Heart left ventricle (tissue), 16 donors: Measurements from ENCODE around the gene PCGF2. TPM values are rescaled to one million over a fixed set of nuclear protein-coding genes. Genes with fewer than 3 reads are reported as not detected.

Experiments
- ATAC-seq, 4 donors: fragments of 200-7000 bp; cut with Tn5 transposase; one replicate each; pipeline ENCODE4 v1.9.1; 2020 to 2022; ENCODE audit warnings: moderate library complexity in 4 of 4, mild to moderate bottlenecking in 3 of 4, moderate number of reproducible peaks in 1 of 4
- DNase-seq, 5 donors: peaks; one replicate each; pipeline ENCODE4 v3.0.0-alpha.2; 2020
- H3K27ac ChIP-seq, 12 donors: fragments of 200-600 bp; sonication (generic) in 4 of 12; one replicate each; pipeline versions ENCODE4 v1.5.0 to v1.8.0; 2016 to 2022; ENCODE audit warnings: mild to moderate bottlenecking in 2 of 12
- H3K27me3 ChIP-seq, 9 donors: fragments of 200-600 bp; sonication (generic) in 2 of 9; one replicate each; pipeline versions ENCODE4 v1.5.1 to v1.8.0; 2016 to 2022; ENCODE audit warnings: mild to moderate bottlenecking in 3 of 9
- H3K36me3 ChIP-seq, 9 donors: fragments of 200-600 bp; sonication (generic) in 2 of 9; one replicate each; pipeline versions ENCODE4 v1.5.0 to v1.8.0; 2018 to 2022; ENCODE audit warnings: mild to moderate bottlenecking in 2 of 9
- H3K4me1 ChIP-seq, 12 donors: fragments of 200-600 bp; sonication (generic) in 4 of 12; one replicate each; pipeline versions ENCODE4 v1.5.0 to v1.8.0; 2016 to 2022; ENCODE audit warnings: mild to moderate bottlenecking in 3 of 12
- H3K4me3 ChIP-seq, 12 donors: fragments of 200-600 bp; sonication (generic) in 4 of 12; one replicate each; pipeline versions ENCODE4 v1.5.0 to v1.8.0; 2017 to 2022; ENCODE audit warnings: mild to moderate bottlenecking in 9 of 12, moderate library complexity in 4 of 12
- H3K9me3 ChIP-seq, 12 donors: fragments of 200-600 bp; sonication (generic) in 4 of 12; one replicate each; pipeline versions ENCODE4 v1.5.0 to v1.8.0; 2016 to 2022; ENCODE audit warnings: mild to moderate bottlenecking in 1 of 12
- POLR2A ChIP-seq, 2 donors: fragments of 450-650 bp; IDR thresholded peaks; one replicate each; pipeline ENCODE4 v1.6.1; 2017; ENCODE audit warnings: antibody characterized with exemption in 2 of 2, mild to moderate bottlenecking in 2 of 2, moderate library complexity in 2 of 2
- WGBS, 4 donors: extraction: QIAGEN DNeasy Blood & Tissue Kit in 2 of 4; methylation state at CpG; one replicate each; pipeline versions ENCODE4 v1.1.5 to v1.1.7; 2013 to 2018; 5-methylcytosine and 5-hydroxymethylcytosine counted together
- intact Hi-C, 10 donors: fragments of 100-400 bp; cut with DNase I; formaldehyde crosslinking; loops; one replicate each; pipeline versions ENCODE4 v1.11.1 to v1.14.2; 2022
- polyA plus RNA-seq, 2 donors: library from polyadenylated mRNA; stranded (reverse); fragments of 200-250 nt; gene quantifications; one replicate each; pipeline ENCODE4 v1.2.3, GENCODE V29; 2013
- total RNA-seq, 9 donors: library from RNA; depleted of rRNA in 2 of 9; stranded (reverse); fragments of >200 nt in 2 of 9; fragmentation: NEBNext Ultra II Directional in 3 of 9; extraction: Animal tissue kit (Norgen Biotek cat#: 25700) in 3 of 9; gene quantifications; one replicate each; pipeline versions ENCODE4 v1.1.0 to v1.2.4, GENCODE V29; 2016 to 2023
- TF ChIP-seq, protein P1 (sequence below), 12 donors: fragments of 200-600 bp; sonication (generic) in 4 of 12; IDR thresholded peaks; one replicate each; pipeline versions ENCODE4 v1.5.0 to v1.8.0; 2018 to 2022; ENCODE audit warnings: antibody characterized with exemption in 12 of 12, mild to moderate bottlenecking in 5 of 12
- donor health status: ischemic (EF 13 %, LVEDD 7.1; RV severe dilation, severe dysfunction).
- donor health status: healthy with polysubstance abuse.
- donor health status: DM: no; HTN: yes; CAD: no.
- donor health status: DM: no; HTN: no; CAD: no.
- donor health status: ischemic (EF 25% LVEDD 6.9; RV normal size, moderate dysfunction).
- donor health status: ischemic (EF 25% LVEDD 5.7; RV mildly dilated, moderate dysfunction).
- donor health status: healthy.
- donor health status: DM: yes; HTN: yes; CAD: no.
- donor health status: ischemic (EF 35%, LVEDD 5.7; RV mildly dilated, moderate dysfunction).
- donor health status: nonischemic (EF 11% LVEDD 7.7; RV severe dilation, severe dysfunction).
- donor health status: DM: yes; HTN: yes; CAD: no.
- donor health status: PGD.
- donor health status: ischemic (EF 29% LVEDD 5.4; RV normal size, mild dysfunction).
- donor health status: nonischemic (EF 23%, LVEDD 6.1; RV moderate dilation, normal function).

Gene PCGF2
- total and polyA plus RNA-seq, 11 donors, result 3.8 to 33.6 (median 21.9) TPM

DNA sequence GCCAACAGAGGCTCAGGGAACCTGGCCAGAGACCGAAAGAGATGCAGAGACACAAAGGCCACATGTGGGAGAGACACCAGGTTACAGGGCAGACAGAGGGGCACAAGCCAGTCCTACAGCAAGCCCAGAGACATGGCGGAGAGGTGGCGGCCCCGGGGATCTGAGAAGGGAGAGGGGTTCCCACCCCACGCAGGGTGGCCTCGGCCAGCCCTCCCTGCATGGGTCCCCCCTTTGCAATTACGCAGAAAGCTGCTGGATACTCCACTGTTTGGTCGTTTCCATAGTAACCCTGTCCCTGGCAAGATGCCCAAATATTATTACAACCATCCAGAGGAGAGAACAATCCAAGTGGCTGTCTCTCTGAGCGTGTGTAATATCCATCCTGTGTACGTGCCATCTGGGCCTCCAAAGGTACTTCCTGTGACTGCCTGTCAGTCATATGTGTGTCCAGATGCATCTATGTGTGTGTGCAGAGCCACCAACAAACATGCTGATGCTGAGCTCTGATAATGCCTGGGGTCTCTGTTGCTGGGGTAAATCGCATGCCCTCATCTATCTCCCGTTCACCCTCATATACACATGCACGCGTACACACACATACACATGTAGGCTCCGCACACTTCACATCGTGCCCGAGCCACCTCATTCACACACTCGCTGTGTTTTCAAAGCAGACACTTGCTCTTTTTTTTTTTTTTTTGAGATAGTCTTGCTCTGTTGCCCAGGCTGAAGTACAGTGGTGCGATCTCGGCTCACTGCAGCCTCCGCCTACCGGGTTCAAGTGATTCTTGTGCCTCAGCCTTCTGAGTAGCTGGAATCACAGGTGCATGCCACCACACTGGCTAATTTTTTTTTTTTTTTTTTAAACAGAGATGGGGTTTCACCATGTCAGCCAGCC lies 5.5 kb downstream of the PCGF2 start:
- H3K36me3 ChIP-seq, result peaks cover 0 to 25% (median 23%) of the 10 kb centered on the region in 9 donors
- DNase-seq (peak in 4 of 5 donors; percentile 52 to 80 (median 65)), ATAC-seq (peak; percentile 40 to 74 (median 60))
- WGBS, 4 donors, result 35 to 49% (median 37%) methylated on average over 21 to 22 of the region's 22 CpGs
- TF ChIP-seq POLR2A (IDR thresholded peaks at IDR 0.05), result no peak
- TF ChIP-seq, protein P1, sequence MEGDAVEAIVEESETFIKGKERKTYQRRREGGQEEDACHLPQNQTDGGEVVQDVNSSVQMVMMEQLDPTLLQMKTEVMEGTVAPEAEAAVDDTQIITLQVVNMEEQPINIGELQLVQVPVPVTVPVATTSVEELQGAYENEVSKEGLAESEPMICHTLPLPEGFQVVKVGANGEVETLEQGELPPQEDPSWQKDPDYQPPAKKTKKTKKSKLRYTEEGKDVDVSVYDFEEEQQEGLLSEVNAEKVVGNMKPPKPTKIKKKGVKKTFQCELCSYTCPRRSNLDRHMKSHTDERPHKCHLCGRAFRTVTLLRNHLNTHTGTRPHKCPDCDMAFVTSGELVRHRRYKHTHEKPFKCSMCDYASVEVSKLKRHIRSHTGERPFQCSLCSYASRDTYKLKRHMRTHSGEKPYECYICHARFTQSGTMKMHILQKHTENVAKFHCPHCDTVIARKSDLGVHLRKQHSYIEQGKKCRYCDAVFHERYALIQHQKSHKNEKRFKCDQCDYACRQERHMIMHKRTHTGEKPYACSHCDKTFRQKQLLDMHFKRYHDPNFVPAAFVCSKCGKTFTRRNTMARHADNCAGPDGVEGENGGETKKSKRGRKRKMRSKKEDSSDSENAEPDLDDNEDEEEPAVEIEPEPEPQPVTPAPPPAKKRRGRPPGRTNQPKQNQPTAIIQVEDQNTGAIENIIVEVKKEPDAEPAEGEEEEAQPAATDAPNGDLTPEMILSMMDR (IDR thresholded peaks at IDR 0.05), result no peak
- H3K27ac ChIP-seq, result peak overlapping the region; percentile 55 to 90 (median 74)
- intact Hi-C loops, result loop anchor here in 1 of 10 donors (5.0 kb wide), 1 partner anchor 40 kb away; no protein-coding TSS in a partner anchor
- peaks cover 5 to 67% (median 49%) of the 10 kb centered on the region in 12 donors for H3K4me1 ChIP-seq
- H3K4me3 ChIP-seq, result peak overlapping the region in 3 of 12 donors; percentile 3 to 18 (median 14)
- H3K9me3 ChIP-seq, result no peaks in the 10 kb centered on the region
- H3K27me3 ChIP-seq, result peaks cover 0 to 5% (median 0%) of the 10 kb centered on the region in 9 donors

DNA sequence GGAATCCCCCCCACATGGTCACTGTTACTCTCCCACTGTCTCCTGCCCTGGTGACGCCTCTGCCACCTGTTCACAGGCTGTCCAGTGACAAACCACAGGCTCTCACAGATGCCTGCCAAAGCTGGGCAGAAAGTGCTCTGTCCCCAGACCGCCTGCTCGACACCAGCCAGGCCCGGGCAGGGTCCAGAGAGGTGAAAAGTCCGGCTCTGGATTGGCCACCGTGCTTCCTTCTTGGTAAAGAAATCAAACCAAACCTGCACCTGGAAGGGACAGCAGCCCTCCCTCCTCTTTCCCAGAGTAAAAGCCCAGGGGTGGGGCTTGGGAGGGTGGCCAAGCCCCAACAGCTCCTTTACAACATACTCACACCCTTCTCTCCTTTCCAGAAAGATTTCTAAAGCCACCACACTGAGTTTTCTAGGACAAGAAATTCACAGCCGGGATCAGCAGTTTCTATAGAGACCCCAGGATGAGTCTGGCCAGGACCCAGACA lies 6.2 kb downstream of the PCGF2 start:
- H3K27me3 ChIP-seq, result no peaks in the 10 kb centered on the region
- peak overlapping the region; percentile 55 to 90 (median 74) for H3K27ac ChIP-seq
- peaks cover 5 to 65% (median 49%) of the 10 kb centered on the region in 12 donors for H3K4me1 ChIP-seq
- 19 to 37% (median 20%) methylated on average over 6 to 7 of the region's 7 CpGs for WGBS, 4 donors
- peaks cover 0 to 32% (median 27%) of the 10 kb centered on the region in 9 donors for H3K36me3 ChIP-seq
- intact Hi-C loops, result loop anchor here in 1 of 10 donors (5.0 kb wide), 1 partner anchor 40 kb away; no protein-coding TSS in a partner anchor
- ATAC-seq (peak; percentile 75 to 84 (median 82)), DNase-seq (peak; percentile 54 to 78 (median 68))
- peak overlapping the region in 3 of 12 donors; percentile 3 to 18 (median 14) for H3K4me3 ChIP-seq
- TF ChIP-seq POLR2A (IDR thresholded peaks at IDR 0.05), result no peak
- TF ChIP-seq, protein P1 (IDR thresholded peaks at IDR 0.05), result no peak
- no peaks in the 10 kb centered on the region for H3K9me3 ChIP-seq

DNA sequence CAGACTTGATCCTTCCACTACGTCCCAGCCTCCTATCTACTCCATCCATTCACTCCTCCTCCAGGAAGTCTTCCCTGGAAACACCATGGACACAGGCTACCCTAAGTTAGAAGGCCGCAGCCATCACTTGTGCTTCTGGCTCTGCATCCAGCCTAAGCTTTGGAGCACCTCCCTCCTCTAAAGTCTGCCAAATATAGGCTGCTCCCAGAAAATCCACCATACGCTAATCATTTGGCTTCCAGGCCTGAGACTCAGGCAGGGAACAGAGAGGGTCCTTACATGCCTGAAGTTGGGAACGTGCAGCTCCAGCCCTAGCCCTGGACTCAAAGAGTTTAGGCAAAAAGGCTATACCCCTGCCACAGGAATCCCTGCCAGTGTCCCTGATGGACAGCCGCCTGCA lies 6.7 kb downstream of the PCGF2 start:
- no peaks in the 10 kb centered on the region for H3K27me3 ChIP-seq
- DNase-seq (no peak), ATAC-seq (peak in 2 of 4 donors; percentile 2 to 5)
- intact Hi-C loops, result loop anchor here in 1 of 10 donors (5.0 kb wide), 1 partner anchor 39 kb away; no protein-coding TSS in a partner anchor
- H3K4me3 ChIP-seq, result no peak overlapping the region
- no peak for TF ChIP-seq POLR2A (IDR thresholded peaks at IDR 0.05)
- TF ChIP-seq, protein P1 (IDR thresholded peaks at IDR 0.05), result no peak
- peaks cover 5 to 60% (median 44%) of the 10 kb centered on the region in 12 donors for H3K4me1 ChIP-seq
- peak overlapping the region in 11 of 12 donors; percentile 32 to 90 (median 73) for H3K27ac ChIP-seq
- H3K36me3 ChIP-seq, result peaks cover 0 to 36% (median 30%) of the 10 kb centered on the region in 9 donors
- 43 to 63% (median 54%) methylated on average over 4 to 5 of the region's 5 CpGs for WGBS, 4 donors
- no peaks in the 10 kb centered on the region for H3K9me3 ChIP-seq

DNA sequence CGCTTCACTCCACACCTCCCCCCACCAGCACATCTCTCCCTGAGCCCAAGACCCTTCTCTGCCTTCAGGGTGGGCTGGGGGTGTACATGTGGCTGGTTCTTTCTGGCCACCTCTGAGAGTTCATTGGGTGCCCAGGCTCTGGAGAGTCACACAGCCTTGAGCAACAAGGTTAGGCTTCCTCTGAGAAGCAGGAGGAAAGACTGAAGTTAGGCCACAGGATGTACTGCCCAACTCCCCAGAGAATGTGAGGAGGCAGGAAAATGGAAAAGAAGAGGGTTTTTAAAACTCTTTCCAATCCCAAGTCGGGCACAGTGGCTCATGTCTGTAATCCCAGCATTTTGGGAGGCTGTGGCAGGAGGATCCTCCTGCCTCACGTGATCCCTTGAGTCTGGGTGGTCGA lies 7.3 kb downstream of the PCGF2 start:
- whole genome bisulfite sequencing, 4 donors, result 68 to 80% (median 78%) methylated on average over 4 of the region's 4 CpGs
- Histone ChIP-seq H3K9me3 (no peaks in the 10 kb centered on the region), H3K4me3 (no peak overlapping the region), H3K27ac (peak overlapping the region in 6 of 12 donors; percentile 5 to 78 (median 72)), H3K36me3 (peaks cover 0 to 43% (median 33%) of the 10 kb centered on the region in 9 donors), H3K4me1 (peaks cover 5 to 59% (median 42%) of the 10 kb centered on the region in 12 donors), H3K27me3 (no peaks in the 10 kb centered on the region)
- ATAC-seq (no peak), DNase-seq (no peak)
- intact Hi-C loops, result loop anchor here in 1 of 10 donors (5.0 kb wide), 1 partner anchor 39 kb away; no protein-coding TSS in a partner anchor
- no peak for TF ChIP-seq POLR2A (IDR thresholded peaks at IDR 0.05)
- TF ChIP-seq, protein P1 (IDR thresholded peaks at IDR 0.05), result no peak
